A673 (cell line): Measurements from ENCODE around the gene FBLN2. TPM values are rescaled to one million over a fixed set of nuclear protein-coding genes. Genes with fewer than 3 reads are reported as not detected.

Source experiments
- BruUV-seq: library from RNA; stranded (reverse); fragments of 400-500 nt; replicated peaks from 2 replicates; lab custom pipeline; 2021; lab: Mats Ljungman, UMichigan
- CTCF ChIA-PET: fragments of 300-600 bp; sonication (Branson Sonifier 250); formaldehyde crosslinking; loops from one replicate; lab custom pipeline; 2022; ENCODE audit warnings: antibody characterized with exemption; lab: Charles Lee
- POLR2A ChIA-PET: fragments of 300-600 bp; sonication (Branson Sonifier 250); formaldehyde crosslinking; loops from one replicate; lab custom pipeline; 2022; ENCODE audit warnings: antibody characterized with exemption; ENCODE audit not compliant: low non-redundant PET; lab: Charles Lee
- DNase-seq: peaks from one replicate; pipeline ENCODE4 v3.0.0-alpha.2; 2015; ENCODE audit warnings: low spot score
- H3K27ac ChIP-seq: fragments of 200-600 bp; sonication (generic); 2 replicates; pipeline ENCODE4 v1.5.1; 2016; ENCODE audit warnings: mixed run types, low read depth, mild to moderate bottlenecking, mixed read lengths, antibody characterized with exemption, low read length; ENCODE audit not compliant: poor library complexity, severe bottlenecking
- H3K27me3 ChIP-seq: fragments of 200-600 bp; sonication (generic); replicated peaks from 2 replicates; pipeline ENCODE4 v1.6.1; 2017; ENCODE audit warnings: mixed run types, low read depth, mild to moderate bottlenecking, mixed read lengths, antibody characterized with exemption, low read length; ENCODE audit not compliant: insufficient read depth, poor library complexity
- H3K36me3 ChIP-seq: fragments of 200-600 bp; sonication (generic); 2 replicates; pipeline ENCODE4 v1.6.1; 2016; ENCODE audit warnings: mixed run types, mild to moderate bottlenecking, mixed read lengths, antibody characterized with exemption, low read length; ENCODE audit not compliant: insufficient read depth, poor library complexity, severe bottlenecking
- H3K4me1 ChIP-seq: fragments of 200-600 bp; sonication (generic); 2 replicates; pipeline ENCODE4 v1.6.1; 2017; ENCODE audit warnings: mixed run types, mild to moderate bottlenecking, mixed read lengths, antibody characterized with exemption, low read length; ENCODE audit not compliant: insufficient read depth, poor library complexity, severe bottlenecking
- H3K4me3 ChIP-seq: fragments of 200-600 bp; sonication (generic); 2 replicates; pipeline ENCODE4 v1.5.1; 2016; ENCODE audit warnings: low read depth, mixed run types, mild to moderate bottlenecking, mixed read lengths, low read length; ENCODE audit not compliant: poor library complexity, severe bottlenecking
- H3K9me3 ChIP-seq: fragments of 200-600 bp; sonication (generic); 2 replicates; pipeline ENCODE4 v1.6.1; 2016; ENCODE audit warnings: mixed run types, low read depth, mild to moderate bottlenecking, mixed read lengths, antibody characterized with exemption, low read length; ENCODE audit not compliant: poor library complexity, severe bottlenecking
- EZH2 ChIP-seq: fragments of 200-600 bp; sonication (generic); IDR thresholded peaks from 2 replicates; pipeline ENCODE4 v1.6.1; 2017; ENCODE audit warnings: borderline replicate concordance, low read depth, mild to moderate bottlenecking, mixed read lengths, antibody characterized with exemption, low read length; ENCODE audit not compliant: poor library complexity, severe bottlenecking
- intact Hi-C: fragments of 100-400 bp; cut with micrococcal nuclease; formaldehyde crosslinking; loops from one replicate; pipeline ENCODE4 v1.10.0; 2022; ENCODE audit not compliant: unreplicated experiment
- total RNA-seq: library from RNA; stranded (reverse); gene quantifications from 2 replicates; pipeline ENCODE4 v1.2.3, GENCODE V29; 2021
- TF ChIP-seq, protein P1 (sequence below): fragments of 300-800, 200-600 bp; sonication (generic); conservative IDR thresholded peaks from 2 replicates; pipeline ENCODE4 v1.5.1; 2017; ENCODE audit warnings: low read depth, mild to moderate bottlenecking, antibody characterized with exemption, low read length, moderate library complexity, mixed read lengths

FBLN2 gene
- total RNA-seq, 1 experiment from 2014 or later = 0.71 TPM

GRCh38 chr3:13579063-13579462, 30.1 kb downstream of the FBLN2 start:
- no peak for DNase-seq
- Histone ChIP-seq H3K4me3 (no peak overlapping the region), H3K27ac (no peak overlapping the region), H3K27me3 (no peaks in the 10 kb centered on the region), H3K9me3 (no peaks in the 10 kb centered on the region), H3K4me1 (no peaks in the 10 kb centered on the region), H3K36me3 (no peaks in the 10 kb centered on the region)
- no TSS peak for BruUV-seq
- POLR2A ChIA-PET = no interaction called here
- CTCF ChIA-PET = no interaction called here
- TF ChIP-seq EZH2 = no peak
- TF ChIP-seq, protein P1, sequence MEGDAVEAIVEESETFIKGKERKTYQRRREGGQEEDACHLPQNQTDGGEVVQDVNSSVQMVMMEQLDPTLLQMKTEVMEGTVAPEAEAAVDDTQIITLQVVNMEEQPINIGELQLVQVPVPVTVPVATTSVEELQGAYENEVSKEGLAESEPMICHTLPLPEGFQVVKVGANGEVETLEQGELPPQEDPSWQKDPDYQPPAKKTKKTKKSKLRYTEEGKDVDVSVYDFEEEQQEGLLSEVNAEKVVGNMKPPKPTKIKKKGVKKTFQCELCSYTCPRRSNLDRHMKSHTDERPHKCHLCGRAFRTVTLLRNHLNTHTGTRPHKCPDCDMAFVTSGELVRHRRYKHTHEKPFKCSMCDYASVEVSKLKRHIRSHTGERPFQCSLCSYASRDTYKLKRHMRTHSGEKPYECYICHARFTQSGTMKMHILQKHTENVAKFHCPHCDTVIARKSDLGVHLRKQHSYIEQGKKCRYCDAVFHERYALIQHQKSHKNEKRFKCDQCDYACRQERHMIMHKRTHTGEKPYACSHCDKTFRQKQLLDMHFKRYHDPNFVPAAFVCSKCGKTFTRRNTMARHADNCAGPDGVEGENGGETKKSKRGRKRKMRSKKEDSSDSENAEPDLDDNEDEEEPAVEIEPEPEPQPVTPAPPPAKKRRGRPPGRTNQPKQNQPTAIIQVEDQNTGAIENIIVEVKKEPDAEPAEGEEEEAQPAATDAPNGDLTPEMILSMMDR = no peak
- intact Hi-C loops = no loop called here

GRCh38 chr3:13580256-13581023, 31.5 kb downstream of the FBLN2 start:
- Histone ChIP-seq H3K27ac (no peak overlapping the region), H3K9me3 (no peaks in the 10 kb centered on the region), H3K36me3 (no peaks in the 10 kb centered on the region), H3K4me1 (no peaks in the 10 kb centered on the region), H3K27me3 (no peaks in the 10 kb centered on the region), H3K4me3 (no peak overlapping the region)
- TF ChIP-seq EZH2 = no peak
- TF ChIP-seq, protein P1 = no peak
- intact Hi-C loops = no loop called here
- POLR2A ChIA-PET = no interaction called here
- no TSS peak for BruUV-seq
- no peak for DNase-seq
- CTCF ChIA-PET = no interaction called here

GRCh38 chr3:13581485-13582365, 32.8 kb downstream of the FBLN2 start:
- intact Hi-C loops = no loop called here

More at GRCh38 chr3:13581485-13582365, 32.8 kb downstream of the FBLN2 start:
- H3K36me3 ChIP-seq = no peaks in the 10 kb centered on the region
- POLR2A ChIA-PET = no interaction called here
- no peaks in the 10 kb centered on the region for H3K9me3 ChIP-seq
- DNase-seq = no peak
- no peaks in the 10 kb centered on the region for H3K4me1 ChIP-seq
- no peak for TF ChIP-seq EZH2
- TF ChIP-seq, protein P1 = no peak
- H3K4me3 ChIP-seq = no peak overlapping the region
- no peaks in the 10 kb centered on the region for H3K27me3 ChIP-seq
- BruUV-seq = no TSS peak
- no peak overlapping the region for H3K27ac ChIP-seq
- CTCF ChIA-PET = no interaction called here
